ENCODE data around the gene UQCRQ. TPM values are rescaled to one million over a fixed set of nuclear protein-coding genes. Genes with fewer than 3 reads are reported as not detected.

The UQCRQ gene
- total RNA-seq, 1 experiment from 2014 or later: 306 TPM

GRCh38 chr5:132836852-132837251 lies 29.6 kb upstream of the UQCRQ start:
- DNase-seq: no peak
- no CpG with 5 or more reads among the region's 1 CpG for WGBS (ENCODE audit: extremely low coverage, insufficient read length, low lambda C conversion rate)

More at GRCh38 chr5:132836852-132837251, 29.6 kb upstream of the UQCRQ start:
- no peak overlapping the region for H2BK20ac ChIP-seq (ENCODE audit: low read depth, low read length, poor library complexity, severe bottlenecking)
- H4K5ac ChIP-seq (ENCODE audit: insufficient read length, low read depth, low read length): no peak overlapping the region
- no peak overlapping the region for H2AFZ ChIP-seq (ENCODE audit: low read length)
- no peak overlapping the region for H3K56ac ChIP-seq (ENCODE audit: insufficient read length, low read depth, low read length)
- no peak overlapping the region for H2BK120ac ChIP-seq (ENCODE audit: low read depth, low read length, poor library complexity, severe bottlenecking)
- H4K91ac ChIP-seq (ENCODE audit: insufficient read length, low read depth, low read length): no peak overlapping the region
- H3K9ac ChIP-seq (ENCODE audit: extremely low read depth, insufficient read length, low read length): no peak overlapping the region
- Mint-ChIP-seq H3K27me3 (ENCODE audit: low read depth) (peaks cover 13% of the 10 kb centered on the region), H3K4me1 (no peaks in the 10 kb centered on the region; a peak in 1 of 4 replicates), H3K9me3 (no peaks in the 10 kb centered on the region), H3K36me3 (ENCODE audit: insufficient read depth in 1 of 3, low read depth in 3 of 3) (no peaks in the 10 kb centered on the region), H3K4me3 (no peak overlapping the region), H3K27ac (no peak overlapping the region)
- no peak overlapping the region for H3K27ac ChIP-seq (ENCODE audit: insufficient read length, low read depth, low read length)
- no peaks in the 10 kb centered on the region for H4K20me1 ChIP-seq (ENCODE audit: control insufficient read depth, insufficient read depth, insufficient read length)
- no peak overlapping the region for H2BK5ac ChIP-seq (ENCODE audit: insufficient read length, low read length)
- no peaks in the 10 kb centered on the region for H3K79me2 ChIP-seq (ENCODE audit: insufficient read depth, low read length)
- H3K23me2 ChIP-seq (ENCODE audit: insufficient read length, low read depth, low read length, poor library complexity, severe bottlenecking): no peaks in the 10 kb centered on the region
- no peak overlapping the region for H3K4me2 ChIP-seq (ENCODE audit: insufficient read depth, insufficient read length, low read length)
- no peak overlapping the region for H3T11ph ChIP-seq (ENCODE audit: low read length)
- no peaks in the 10 kb centered on the region for H3K79me1 ChIP-seq (ENCODE audit: insufficient read depth, low read depth, low read length, poor library complexity, severe bottlenecking)
- no peak overlapping the region for H3K4ac ChIP-seq (ENCODE audit: low read depth, low read length)
- H3K9me3 ChIP-seq (ENCODE audit: control insufficient read depth, low read depth, low read length): no peaks in the 10 kb centered on the region
- H3K14ac ChIP-seq (ENCODE audit: insufficient read depth, low read length): no peak overlapping the region
- no peak overlapping the region for H2BK12ac ChIP-seq (ENCODE audit: insufficient read length, low read depth, low read length)
- H3K23ac ChIP-seq (ENCODE audit: insufficient read length, low read depth, low read length): no peak overlapping the region
- TF ChIP-seq CTCF (conservative IDR thresholded peaks at IDR 0.05): no peak
- no peak overlapping the region for H4K8ac ChIP-seq (replicated peaks; ENCODE audit: insufficient read length, low read depth, low read length)
- no peaks in the 10 kb centered on the region; the same call in 1 of the 2 replicates for H3K27me3 ChIP-seq (ENCODE audit: insufficient read depth, low read length)
- no peak overlapping the region for H2BK15ac ChIP-seq (ENCODE audit: low read depth, low read length)
- H3K4me1 ChIP-seq (ENCODE audit: insufficient read depth, low read length): no peaks in the 10 kb centered on the region
- H2AK5ac ChIP-seq (ENCODE audit: insufficient read length, low read length): no peak overlapping the region
- no peak overlapping the region for H3K18ac ChIP-seq (ENCODE audit: insufficient read length, low read depth, low read length)

Measured in H9 (cell line).